Stimulated activated CD4-positive, alpha-beta T cell treated with anti-CD3 and anti-CD28 coated beads, Interleukin-12 subunit alpha, Interleukin-12 subunit beta, amount 100 ng/mL, for 48 hours (primary cell): ENCODE measurements around the gene VASN.

Experiments
- DNase-seq, 3 donors: peaks; one replicate each; pipeline ENCODE4 v3.0.0-alpha.2; 2020; ENCODE audit warnings: low read depth in 2 of 3, low spot score in 1 of 3

VASN gene

DNA sequence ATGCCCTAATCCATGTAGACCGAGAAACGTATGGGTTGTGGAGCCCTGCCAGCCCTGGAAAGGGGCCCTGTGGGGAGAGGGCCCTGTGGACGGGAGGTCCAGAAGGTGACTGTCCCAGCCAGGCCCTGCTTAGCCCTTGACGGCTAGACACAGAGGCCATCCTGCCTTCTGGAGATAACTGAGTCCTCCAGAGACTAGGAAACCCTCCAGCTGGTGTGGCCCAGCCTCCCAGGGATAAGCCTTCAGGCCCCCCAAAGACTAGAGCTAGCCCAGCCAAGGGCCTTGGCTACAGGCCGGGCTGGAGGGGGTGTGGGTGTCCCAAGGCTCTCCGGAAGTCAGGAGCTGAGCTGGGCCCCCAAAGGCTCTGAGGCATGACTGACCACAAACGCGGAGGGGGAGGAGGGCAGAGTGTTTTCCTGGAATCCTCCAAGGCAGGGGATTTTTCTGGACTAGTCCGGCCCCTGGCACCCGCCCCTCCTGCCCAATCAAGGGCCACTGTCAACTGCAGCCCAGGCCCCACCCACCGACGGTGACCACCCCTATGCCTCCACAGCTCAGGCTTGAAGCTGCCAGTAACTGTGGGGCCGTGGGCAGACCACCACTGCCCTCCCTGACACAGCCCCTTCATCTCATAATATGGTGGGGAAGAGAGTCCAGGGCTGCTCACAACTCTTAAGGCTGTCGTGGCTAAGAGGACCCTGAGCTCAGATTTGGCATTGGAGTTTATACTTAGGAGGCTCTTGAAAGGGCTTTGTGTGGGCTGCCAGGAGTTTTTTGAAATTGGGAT lies 885 bp upstream of the VASN start:
- no peak for DNase-seq

GRCh38 chr16:4372001-4372577 lies 441 bp downstream of the VASN start:
- DNase-seq: peak in 1 of 3 donors; percentile 10

DNA sequence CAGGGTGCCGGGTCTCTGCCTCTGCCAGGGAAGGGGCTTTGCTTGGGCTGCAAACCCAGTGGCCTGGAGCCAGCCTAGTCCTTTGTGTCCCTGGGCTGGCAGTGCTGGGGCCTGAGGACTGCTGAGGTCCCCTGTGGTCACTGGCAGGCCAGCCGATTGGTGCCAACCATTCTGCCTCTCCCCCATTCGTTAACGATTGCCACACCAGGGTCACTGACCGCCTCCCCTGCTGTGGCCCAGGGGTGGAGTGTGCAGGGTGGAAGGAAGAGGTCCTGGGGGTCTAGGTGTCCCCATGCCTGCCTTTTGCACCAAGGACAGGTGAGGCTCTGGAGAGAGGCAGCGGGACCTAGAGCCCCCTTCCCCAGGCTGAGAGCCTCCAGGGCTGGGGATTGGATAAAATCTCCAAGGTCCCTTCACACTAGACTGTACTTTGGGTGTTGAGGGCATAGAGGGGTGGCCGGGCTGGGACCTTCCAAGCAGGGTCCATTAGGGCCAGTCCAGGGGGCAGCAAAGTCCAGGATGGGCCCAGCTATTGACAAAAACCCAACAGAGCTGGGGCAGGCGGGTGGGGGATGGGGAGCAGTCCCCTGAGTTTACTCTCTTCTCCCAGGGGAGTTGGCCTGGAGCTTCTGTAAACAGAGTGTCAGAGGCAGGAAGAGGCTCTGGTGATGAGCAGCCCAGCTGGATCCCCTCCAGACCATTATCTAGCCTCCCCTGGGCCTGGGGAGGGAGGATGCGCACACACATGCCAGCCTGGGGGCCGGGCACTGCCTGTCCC lies 1.1 kb downstream of the VASN start:
- no peak for DNase-seq

GRCh38 chr16:4373356-4373908 lies 1.8 kb downstream of the VASN start:
- DNase-seq: no peak

- no peak for DNase-seq
These were observed 2.5 kb downstream of the VASN start for GRCh38 chr16:4373909-4374742.

- no peak for DNase-seq
These were observed 4.1 kb downstream of the VASN start for GRCh38 chr16:4375717-4376116.

- DNase-seq: no peak
These were observed 4.7 kb downstream of the VASN start for GRCh38 chr16:4376126-4376892.

GRCh38 chr16:4376893-4377572 lies 5.4 kb downstream of the VASN start:
- no peak for DNase-seq

DNA sequence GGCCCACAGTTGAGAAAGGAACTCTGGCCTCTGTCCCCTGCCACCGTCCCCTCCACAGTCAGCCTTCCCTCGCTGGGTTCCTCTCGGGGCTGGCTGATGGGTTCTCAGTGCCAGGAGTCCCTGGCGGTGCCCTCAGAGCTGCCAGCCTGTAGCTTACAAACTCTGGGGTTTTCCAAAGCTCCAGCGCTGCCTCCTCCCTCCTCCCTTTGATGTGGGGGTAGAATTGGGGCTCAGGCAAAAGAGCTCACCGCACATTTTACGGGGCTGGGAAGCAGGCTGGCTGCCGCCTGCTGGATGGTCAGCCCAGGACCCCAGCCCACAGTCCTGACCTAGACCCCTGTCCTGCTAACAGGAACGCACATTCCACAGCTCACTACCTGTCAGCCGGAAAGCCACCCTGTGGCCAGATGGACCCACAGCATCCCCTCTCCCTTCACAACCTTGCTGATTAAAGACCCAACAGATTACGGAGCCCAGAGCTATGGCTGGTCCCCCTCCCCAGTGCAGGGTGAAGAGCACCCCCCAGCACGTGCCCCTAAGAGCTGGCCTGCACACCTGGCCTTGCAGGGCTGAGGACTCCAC lies 6.0 kb downstream of the VASN start:
- DNase-seq: no peak

DNA sequence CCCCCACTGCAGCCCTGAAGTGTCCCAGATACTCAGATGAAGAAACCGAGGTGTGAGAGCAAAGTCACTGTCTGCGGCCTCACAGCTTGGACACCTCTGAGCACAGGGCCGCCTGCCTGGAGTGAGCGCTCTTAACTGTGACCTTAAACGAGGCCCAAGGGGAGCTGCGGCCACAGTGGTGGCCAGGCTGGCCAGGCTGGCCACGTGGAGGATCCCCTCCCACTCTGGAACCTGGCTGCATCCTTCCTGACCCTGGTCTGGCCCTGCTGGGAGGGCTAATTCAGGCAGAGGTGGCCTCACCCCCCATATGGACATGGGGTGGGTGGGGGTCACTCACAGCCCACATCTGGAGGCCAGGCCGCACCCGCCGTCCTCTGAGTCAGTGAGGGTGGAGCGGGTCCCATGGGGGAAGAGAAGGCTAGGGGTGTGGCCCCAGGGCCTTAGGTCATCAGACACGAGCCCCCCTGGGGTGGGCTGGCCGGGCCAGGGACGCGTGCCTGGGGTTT lies 6.6 kb downstream of the VASN start:
- DNase-seq: no peak

- DNase-seq: no peak
These were observed 7.5 kb downstream of the VASN start for GRCh38 chr16:4378999-4379690.

DNA sequence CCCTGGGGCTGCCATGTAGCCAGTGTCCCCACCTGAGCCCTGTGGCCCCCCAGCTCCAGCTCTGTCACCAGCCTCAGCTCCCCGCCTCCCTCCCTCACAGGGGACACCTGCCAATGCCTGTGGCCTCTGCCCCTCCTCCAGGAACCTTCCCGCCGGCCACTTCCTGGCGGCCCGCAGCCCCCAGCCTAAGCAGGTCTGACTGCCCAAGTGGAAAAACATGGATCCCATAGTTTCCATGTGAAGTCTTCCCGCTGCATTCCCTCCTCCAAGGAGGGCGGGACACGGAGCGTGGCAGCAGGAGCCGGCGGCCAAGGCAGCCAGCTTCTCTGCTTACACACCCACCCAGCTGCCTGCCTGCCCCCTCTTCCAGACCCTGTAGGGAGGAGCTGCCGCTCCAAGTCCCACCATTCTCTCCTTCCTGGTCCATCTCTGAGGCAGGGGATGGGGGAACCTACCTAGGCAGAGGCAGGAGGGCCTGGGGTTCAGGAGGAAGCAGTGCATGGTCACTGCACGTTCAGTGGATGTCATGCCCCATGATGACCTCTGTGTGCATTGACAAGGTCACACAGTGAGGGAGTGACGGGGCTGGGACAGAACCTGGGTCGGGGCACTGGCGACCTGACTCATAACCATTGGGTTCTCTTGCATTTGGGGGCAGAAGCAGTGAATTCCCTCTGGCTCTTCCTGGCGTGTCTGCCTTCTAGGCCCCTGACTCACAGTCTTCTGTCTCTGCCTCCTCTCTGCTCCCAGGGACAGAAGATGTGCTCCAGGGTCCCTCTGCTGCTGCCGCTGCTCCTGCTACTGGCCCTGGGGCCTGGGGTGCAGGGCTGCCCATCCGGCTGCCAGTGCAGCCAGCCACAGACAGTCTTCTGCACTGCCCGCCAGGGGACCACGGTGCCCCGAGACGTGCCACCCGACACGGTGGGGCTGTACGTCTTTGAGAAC lies 8.7 kb downstream of the VASN start:
- no peak for DNase-seq

- DNase-seq: no peak
These were observed 9.7 kb downstream of the VASN start for GRCh38 chr16:4381072-4381934.

DNA sequence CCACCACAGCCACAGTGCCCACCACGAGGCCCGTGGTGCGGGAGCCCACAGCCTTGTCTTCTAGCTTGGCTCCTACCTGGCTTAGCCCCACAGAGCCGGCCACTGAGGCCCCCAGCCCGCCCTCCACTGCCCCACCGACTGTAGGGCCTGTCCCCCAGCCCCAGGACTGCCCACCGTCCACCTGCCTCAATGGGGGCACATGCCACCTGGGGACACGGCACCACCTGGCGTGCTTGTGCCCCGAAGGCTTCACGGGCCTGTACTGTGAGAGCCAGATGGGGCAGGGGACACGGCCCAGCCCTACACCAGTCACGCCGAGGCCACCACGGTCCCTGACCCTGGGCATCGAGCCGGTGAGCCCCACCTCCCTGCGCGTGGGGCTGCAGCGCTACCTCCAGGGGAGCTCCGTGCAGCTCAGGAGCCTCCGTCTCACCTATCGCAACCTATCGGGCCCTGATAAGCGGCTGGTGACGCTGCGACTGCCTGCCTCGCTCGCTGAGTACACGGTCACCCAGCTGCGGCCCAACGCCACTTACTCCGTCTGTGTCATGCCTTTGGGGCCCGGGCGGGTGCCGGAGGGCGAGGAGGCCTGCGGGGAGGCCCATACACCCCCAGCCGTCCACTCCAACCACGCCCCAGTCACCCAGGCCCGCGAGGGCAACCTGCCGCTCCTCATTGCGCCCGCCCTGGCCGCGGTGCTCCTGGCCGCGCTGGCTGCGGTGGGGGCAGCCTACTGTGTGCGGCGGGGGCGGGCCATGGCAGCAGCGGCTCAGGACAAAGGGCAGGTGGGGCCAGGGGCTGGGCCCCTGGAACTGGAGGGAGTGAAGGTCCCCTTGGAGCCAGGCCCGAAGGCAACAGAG lies 10.5 kb downstream of the VASN start:
- no peak for DNase-seq

DNA sequence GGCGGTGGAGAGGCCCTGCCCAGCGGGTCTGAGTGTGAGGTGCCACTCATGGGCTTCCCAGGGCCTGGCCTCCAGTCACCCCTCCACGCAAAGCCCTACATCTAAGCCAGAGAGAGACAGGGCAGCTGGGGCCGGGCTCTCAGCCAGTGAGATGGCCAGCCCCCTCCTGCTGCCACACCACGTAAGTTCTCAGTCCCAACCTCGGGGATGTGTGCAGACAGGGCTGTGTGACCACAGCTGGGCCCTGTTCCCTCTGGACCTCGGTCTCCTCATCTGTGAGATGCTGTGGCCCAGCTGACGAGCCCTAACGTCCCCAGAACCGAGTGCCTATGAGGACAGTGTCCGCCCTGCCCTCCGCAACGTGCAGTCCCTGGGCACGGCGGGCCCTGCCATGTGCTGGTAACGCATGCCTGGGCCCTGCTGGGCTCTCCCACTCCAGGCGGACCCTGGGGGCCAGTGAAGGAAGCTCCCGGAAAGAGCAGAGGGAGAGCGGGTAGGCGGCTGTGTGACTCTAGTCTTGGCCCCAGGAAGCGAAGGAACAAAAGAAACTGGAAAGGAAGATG lies 11.2 kb downstream of the VASN start:
- no peak for DNase-seq
